ENCODE results near the gene WDR41. TPM values are rescaled to one million over a fixed set of nuclear protein-coding genes. Genes with fewer than 3 reads are reported as not detected.
"Not testable (repeated sequence)": the region's sequence is repeated elsewhere in the genome, so short reads cannot be mapped to it uniquely, and the experiment has no call there.

WDR41 gene
- 82.2 TPM for polyA plus RNA-seq (2013, experiment 1 of 2; ENCODE audit: insufficient read length)
- 76.9 TPM for polyA plus RNA-seq (2013, experiment 2 of 2; ENCODE audit: insufficient read length)

DNA sequence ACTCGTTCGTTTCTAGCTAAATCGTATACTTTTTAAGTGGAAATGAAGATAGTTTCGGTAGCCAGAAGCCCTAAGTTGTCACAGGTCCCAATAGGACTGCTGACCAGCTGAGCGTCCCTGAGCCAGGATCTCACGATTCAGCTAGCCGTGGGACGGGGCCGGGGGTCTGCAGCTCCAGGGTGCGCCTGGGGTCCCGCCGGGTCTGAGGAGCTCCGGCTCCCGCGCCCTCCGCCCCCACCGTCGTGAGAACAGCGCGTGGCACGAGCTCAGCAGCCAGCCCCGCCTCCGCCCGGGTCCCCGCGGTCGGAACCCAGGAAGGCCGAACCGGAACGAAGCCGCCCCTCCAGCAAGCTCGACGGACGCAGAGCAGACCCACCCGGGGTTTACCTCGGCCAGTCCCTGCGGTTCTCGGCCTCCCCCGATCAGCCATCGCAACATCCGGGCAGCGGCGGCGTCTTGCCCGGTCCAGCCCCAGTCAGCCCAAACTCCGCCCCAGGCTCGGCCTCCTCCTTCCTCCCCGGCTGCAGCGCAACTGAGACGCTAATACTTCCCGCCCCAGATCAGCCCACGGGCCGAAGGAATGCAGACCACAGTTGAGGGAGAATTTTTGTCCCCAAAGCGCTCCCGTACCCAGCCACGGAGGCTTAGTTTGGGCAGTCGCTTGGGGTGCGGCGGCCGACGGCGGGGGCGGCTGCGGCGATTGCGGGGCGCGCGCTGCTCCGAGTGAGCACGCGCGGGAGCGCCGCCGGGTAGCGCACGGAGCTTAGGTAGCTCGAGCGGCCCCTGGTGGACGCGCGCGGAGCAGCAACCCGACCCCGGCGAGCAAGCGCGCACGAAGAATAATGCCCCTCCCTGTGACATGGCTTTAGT, at the start of gene WDR41:
Gene WDR41, minus strand, starts transcription at position 534 of the 870 bp plus-strand sequence. Its CDS starts 96 bp downstream, at position 438.
- peak; percentile 98 for DNase-seq

GRCh38 chr5:77531297-77531696, 39.2 kb upstream of the WDR41 start:
- no peak for DNase-seq

DNA sequence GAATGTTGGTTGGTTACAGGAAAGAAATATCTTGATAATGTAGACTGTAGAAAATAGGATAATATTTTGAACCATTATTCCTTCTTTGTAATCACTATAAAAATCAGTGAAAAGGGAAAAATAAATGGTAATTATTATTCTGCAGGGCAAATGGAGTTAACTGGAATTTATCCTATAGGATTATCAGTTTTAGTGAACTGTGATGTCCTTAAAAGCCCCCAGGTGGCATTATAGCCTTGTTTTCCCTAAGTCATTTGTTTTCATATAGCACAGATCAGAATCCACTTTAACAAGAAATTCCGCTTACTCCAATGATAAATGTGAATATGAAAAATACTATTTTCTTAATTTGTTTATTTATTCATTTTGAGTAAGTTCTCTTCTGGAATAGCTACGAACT, 26.2 kb upstream of the WDR41 start:
- DNase-seq: no peak

DNA sequence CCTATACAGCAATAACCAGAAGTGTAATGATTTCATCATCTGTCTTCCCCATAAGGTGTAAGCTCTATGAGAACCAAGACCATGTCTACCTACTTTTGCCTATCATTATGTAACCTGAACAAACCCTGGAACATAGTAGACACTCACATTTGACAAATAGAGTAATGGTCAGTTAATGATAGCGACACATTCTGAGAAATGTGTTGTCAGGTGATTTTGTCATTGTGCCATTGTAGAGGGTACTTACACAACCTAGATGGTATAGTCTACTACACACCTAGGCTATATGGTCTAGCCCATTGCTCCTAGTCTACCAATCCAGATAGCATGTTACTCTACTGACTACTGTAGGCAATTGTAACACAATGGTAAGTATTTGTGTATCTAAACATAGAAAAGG, 22.3 kb upstream of the WDR41 start:
- no peak for DNase-seq

DNA sequence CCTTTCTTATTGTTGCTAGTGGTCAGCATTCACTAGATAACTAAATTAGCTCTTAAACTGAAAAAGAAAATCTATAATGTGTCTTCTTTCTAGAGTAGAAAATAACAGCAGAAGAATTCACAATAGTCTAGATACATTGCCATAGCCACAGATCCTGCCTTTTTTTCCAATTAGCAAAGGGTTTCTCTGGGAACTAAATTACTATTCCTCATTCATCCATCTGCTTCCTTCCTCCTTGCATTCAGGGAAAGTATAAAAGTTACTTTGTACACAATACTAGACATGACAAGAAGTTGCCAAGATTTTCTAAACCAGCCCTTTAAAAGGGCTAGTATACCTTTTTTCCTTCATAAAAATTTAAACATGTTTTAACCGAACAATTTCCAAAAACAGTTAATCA, 21.2 kb upstream of the WDR41 start:
- no peak for DNase-seq

- not testable (repeated sequence) for DNase-seq
Measured at GRCh38 chr5:77501132-77501531, 9.0 kb upstream of the WDR41 start.

GRCh38 chr5:77499973-77500372, 7.9 kb upstream of the WDR41 start:
- no peak for DNase-seq

DNA sequence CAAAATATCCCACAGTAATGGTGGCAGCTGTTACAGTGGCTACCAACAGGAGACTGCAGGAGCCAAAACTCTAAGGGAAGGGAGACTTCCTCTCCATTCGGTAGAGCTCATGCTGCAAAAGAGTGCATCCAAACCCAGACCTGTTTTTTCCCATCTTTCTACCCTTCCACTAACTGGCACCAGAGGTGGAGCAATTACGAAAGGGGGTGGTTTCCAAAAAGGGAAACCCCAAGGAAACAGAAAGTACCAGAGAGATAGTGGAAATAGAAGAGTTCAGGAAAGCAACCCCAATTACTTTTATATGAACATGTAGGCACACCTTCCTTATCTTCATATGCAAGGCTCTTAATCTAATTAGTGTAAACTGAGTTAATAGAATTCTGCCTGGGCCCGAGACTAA, 7.3 kb upstream of the WDR41 start:
- no peak for DNase-seq

DNA sequence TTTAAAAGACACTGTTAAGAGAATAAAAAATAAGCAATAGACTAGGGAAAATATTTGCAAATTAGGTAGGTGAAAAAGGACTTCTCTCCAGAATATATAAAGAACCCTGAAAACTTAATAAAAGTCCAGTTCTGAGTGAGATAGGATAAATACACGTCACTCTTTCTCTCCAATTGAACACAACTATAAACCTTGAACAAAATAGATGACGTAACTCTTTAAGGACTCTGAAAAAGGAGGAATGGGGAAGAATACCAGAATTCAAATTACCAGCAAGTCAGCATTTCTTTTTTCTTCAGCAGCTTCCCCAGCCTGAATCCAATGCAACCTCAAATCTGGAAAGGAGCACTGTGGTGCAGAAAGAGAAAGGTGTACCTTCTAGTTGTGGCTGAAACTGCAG, 6.8 kb upstream of the WDR41 start:
- no peak for DNase-seq

GRCh38 chr5:77494935-77495334, 2.8 kb upstream of the WDR41 start:
- no peak for DNase-seq

GRCh38 chr5:77492653-77493000, 511 bp upstream of the WDR41 start:
- DNase-seq: no peak

- peak; percentile 24 for DNase-seq
Measured at GRCh38 chr5:77490741-77491344, 1.3 kb downstream of the WDR41 start.

DNA sequence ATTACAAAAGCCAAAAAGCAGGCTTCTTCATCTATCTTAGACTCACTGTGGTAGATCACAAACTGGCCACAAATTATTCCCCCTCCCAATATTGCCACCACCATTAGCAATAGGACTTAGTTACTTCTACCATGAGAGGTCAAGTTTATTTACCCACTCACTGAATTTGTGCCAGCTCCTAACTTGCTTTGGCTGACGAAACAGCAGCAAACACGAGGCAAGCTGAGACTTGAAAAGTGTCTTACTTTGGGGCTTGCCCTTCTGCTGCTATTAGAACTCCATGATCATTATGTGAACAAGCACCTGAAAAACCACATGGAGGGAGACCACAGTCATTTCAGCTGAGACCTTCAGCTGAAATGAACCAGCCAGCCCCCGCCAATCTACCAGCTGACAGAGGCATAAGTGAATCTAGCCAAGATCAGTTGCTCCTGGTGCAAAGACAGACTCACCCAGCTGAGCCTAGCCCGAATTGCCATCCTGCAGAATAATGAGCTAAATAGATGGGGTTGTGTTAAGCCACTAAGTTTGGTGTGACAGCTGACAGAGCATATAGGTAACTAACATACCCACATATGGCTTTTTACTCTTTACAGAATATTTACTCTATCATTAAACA, 5.7 kb downstream of the WDR41 start:
- DNase-seq: no peak

GRCh38 chr5:77483682-77484081, 8.4 kb downstream of the WDR41 start:
- DNase-seq: no peak

- DNase-seq: not testable (repeated sequence)
Measured at GRCh38 chr5:77475041-77475440, 17.1 kb downstream of the WDR41 start.

- not testable (repeated sequence) for DNase-seq
Measured at GRCh38 chr5:77468875-77469274, 23.2 kb downstream of the WDR41 start.

DNA sequence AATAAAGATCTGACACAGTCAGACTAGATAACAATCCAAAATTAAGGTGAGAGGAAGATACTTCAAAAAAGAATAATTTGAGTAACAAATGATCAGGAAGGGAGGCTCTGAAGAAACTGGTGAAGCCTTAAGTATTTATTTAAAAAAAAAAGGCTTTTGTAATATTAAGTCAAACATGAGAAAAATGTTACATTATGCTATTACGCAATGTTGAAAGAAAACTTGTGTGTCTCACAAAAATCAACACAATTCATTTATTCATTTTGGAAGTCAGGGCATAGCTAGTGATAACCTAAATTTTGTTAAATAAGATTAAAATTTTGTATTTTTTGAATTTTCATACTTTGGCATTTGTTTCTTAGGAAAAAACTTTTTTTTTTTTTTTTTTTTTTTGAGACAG, 28.2 kb downstream of the WDR41 start:
- DNase-seq: peak; percentile 4

DNA sequence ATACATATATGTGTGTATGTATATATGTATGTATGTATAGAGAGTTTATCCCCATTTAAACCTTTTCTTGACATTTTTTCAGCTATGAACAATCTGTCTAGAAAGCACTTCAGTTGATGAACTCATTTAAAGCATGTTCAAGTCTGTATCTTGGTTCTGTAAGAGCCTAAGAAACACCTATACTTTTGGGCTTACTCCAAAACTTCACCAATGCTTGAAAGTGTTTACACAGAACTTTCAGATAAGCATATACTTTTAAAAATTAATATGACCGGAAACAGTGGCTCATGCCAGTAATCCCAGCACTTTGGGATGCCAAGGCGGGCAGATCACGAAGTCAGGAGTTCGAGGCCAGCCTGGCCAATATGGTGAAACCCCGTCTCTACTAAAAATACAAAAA, 30.8 kb downstream of the WDR41 start:
- DNase-seq: no peak

DNA sequence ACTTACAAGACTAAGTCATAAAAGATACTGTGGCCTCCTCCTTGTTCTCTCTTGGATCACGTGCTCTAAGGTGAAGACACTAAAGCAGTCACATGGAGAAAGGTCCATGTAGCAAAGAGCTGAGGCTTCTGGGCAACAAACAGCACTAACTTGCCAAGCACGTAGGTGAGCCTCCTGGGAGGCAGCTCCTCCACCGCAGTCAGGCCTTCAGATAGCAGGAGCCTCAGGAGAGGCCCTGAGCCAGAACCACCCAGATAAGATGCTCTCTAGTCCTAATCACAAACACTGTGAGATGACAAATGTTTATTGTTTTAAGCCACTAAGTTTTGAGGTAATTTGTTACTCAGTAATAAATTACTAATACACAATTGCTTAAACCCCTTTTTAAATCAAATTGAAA, 38.0 kb downstream of the WDR41 start:
- no peak for DNase-seq

DNA sequence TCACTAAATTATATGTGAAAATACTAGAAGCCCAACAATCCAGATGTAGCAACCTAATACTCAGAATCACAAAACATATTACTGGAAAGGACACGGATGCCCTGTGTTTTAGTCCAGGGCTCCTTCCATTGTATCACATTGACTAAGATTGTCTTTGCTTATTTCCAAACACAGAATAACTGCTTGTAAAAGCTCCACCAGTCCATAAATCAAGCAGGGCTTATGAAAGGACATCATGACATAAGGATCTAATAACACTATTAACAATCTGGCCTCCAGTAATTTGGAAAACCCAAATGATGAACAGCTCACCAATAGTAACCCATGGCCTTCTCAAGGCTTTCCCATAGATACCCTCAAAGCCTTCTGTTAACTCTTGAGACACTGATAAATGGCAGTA, 39.8 kb downstream of the WDR41 start:
- DNase-seq: peak; percentile 8

- peak; percentile 29 for DNase-seq
Measured at GRCh38 chr5:77449981-77450380, 42.1 kb downstream of the WDR41 start.

- no peak for DNase-seq
Measured at GRCh38 chr5:77449277-77449676, 42.8 kb downstream of the WDR41 start.

DNA sequence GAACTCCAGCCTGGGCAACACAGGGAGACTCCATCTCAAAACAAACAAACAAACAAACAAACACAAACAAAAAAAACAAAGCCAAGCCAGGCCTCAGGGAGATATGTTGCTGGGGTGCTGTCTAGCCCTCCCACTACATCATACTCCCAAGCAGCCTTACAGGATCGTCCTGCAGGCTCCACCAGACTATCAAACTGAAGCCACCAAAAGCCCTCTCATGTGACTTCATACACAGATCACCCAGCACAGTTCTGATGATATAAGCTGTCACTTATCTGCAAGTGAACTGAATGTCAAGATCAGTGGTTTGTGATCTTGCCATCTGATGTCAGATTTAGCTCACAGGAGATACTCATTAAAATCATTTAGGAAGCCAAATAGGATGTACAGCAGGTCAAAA, 43.3 kb downstream of the WDR41 start:
- no peak for DNase-seq

DNA sequence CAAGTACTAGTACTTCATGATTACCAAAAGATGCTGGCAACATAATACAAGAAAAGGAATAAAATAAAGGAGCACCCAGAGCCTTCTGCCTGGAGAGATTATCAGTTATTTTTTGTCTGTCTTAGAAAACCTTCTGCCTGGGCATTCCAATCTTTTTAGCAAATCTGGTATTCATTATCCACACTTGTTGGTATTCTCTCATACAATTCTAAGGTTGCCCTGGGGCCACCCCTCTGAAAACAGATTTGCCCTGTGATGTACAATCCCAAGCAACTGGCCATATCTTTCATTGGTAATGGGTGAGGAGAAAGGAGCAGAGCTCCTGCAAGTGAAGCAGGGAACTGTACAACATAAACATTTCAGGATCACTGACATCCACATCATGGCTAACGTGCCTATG, 47.8 kb downstream of the WDR41 start:
- no peak for DNase-seq

Data from fibroblast of skin of abdomen (primary cell).